ENCODE results near the gene OR52D1.

- TF ChIP-seq POLR2AphosphoS5 (IDR thresholded peaks at IDR 0.05; ENCODE audit: low read depth, low read length) (no peak), POLR2A (IDR thresholded peaks at IDR 0.05; ENCODE audit: low read depth, low read length) (no peak)
Observed at GRCh38 chr11:5536482-5536881, 48.0 kb downstream of the OR52D1 start.
